Heart left ventricle (tissue), 16 donors: Measurements from ENCODE around the gene LMTK3. TPM values are rescaled to one million over a fixed set of nuclear protein-coding genes. Genes with fewer than 3 reads are reported as not detected.

ENCODE experiments used
- ATAC-seq, 4 donors: fragments of 200-7000 bp; cut with Tn5 transposase; one replicate each; pipeline ENCODE4 v1.9.1; 2020 to 2022; ENCODE audit warnings: moderate library complexity in 4 of 4, mild to moderate bottlenecking in 3 of 4, moderate number of reproducible peaks in 1 of 4
- DNase-seq, 5 donors: peaks; one replicate each; pipeline ENCODE4 v3.0.0-alpha.2; 2020
- H3K27ac ChIP-seq, 12 donors: fragments of 200-600 bp; sonication (generic) in 4 of 12; one replicate each; pipeline versions ENCODE4 v1.5.0 to v1.8.0; 2016 to 2022; ENCODE audit warnings: mild to moderate bottlenecking in 2 of 12
- H3K27me3 ChIP-seq, 9 donors: fragments of 200-600 bp; sonication (generic) in 2 of 9; one replicate each; pipeline versions ENCODE4 v1.5.1 to v1.8.0; 2016 to 2022; ENCODE audit warnings: mild to moderate bottlenecking in 3 of 9
- H3K36me3 ChIP-seq, 9 donors: fragments of 200-600 bp; sonication (generic) in 2 of 9; one replicate each; pipeline versions ENCODE4 v1.5.0 to v1.8.0; 2018 to 2022; ENCODE audit warnings: mild to moderate bottlenecking in 2 of 9
- H3K4me1 ChIP-seq, 12 donors: fragments of 200-600 bp; sonication (generic) in 4 of 12; one replicate each; pipeline versions ENCODE4 v1.5.0 to v1.8.0; 2016 to 2022; ENCODE audit warnings: mild to moderate bottlenecking in 3 of 12
- H3K4me3 ChIP-seq, 12 donors: fragments of 200-600 bp; sonication (generic) in 4 of 12; one replicate each; pipeline versions ENCODE4 v1.5.0 to v1.8.0; 2017 to 2022; ENCODE audit warnings: mild to moderate bottlenecking in 9 of 12, moderate library complexity in 4 of 12
- H3K9me3 ChIP-seq, 12 donors: fragments of 200-600 bp; sonication (generic) in 4 of 12; one replicate each; pipeline versions ENCODE4 v1.5.0 to v1.8.0; 2016 to 2022; ENCODE audit warnings: mild to moderate bottlenecking in 1 of 12
- CTCF ChIP-seq, 12 donors: fragments of 200-600 bp; sonication (generic) in 4 of 12; IDR thresholded peaks; one replicate each; pipeline versions ENCODE4 v1.5.0 to v1.8.0; 2018 to 2022; ENCODE audit warnings: antibody characterized with exemption in 12 of 12, mild to moderate bottlenecking in 5 of 12
- POLR2A ChIP-seq, 2 donors: fragments of 450-650 bp; IDR thresholded peaks; one replicate each; pipeline ENCODE4 v1.6.1; 2017; ENCODE audit warnings: antibody characterized with exemption in 2 of 2, mild to moderate bottlenecking in 2 of 2, moderate library complexity in 2 of 2
- WGBS, 4 donors: extraction: QIAGEN DNeasy Blood & Tissue Kit in 2 of 4; methylation state at CpG; one replicate each; pipeline versions ENCODE4 v1.1.5 to v1.1.7; 2013 to 2018; 5-methylcytosine and 5-hydroxymethylcytosine counted together
- intact Hi-C, 10 donors: fragments of 100-400 bp; cut with DNase I; formaldehyde crosslinking; loops; one replicate each; pipeline versions ENCODE4 v1.11.1 to v1.14.2; 2022
- polyA plus RNA-seq, 2 donors: library from polyadenylated mRNA; stranded (reverse); fragments of 200-250 nt; gene quantifications; one replicate each; pipeline ENCODE4 v1.2.3, GENCODE V29; 2013
- total RNA-seq, 9 donors: library from RNA; depleted of rRNA in 2 of 9; stranded (reverse); fragments of >200 nt in 2 of 9; fragmentation: NEBNext Ultra II Directional in 3 of 9; extraction: Animal tissue kit (Norgen Biotek cat#: 25700) in 3 of 9; gene quantifications; one replicate each; pipeline versions ENCODE4 v1.1.0 to v1.2.4, GENCODE V29; 2016 to 2023
- donor health status: ischemic (EF 13 %, LVEDD 7.1; RV severe dilation, severe dysfunction).
- donor health status: healthy with polysubstance abuse.
- donor health status: DM: no; HTN: yes; CAD: no.
- donor health status: DM: no; HTN: no; CAD: no.
- donor health status: ischemic (EF 25% LVEDD 6.9; RV normal size, moderate dysfunction).
- donor health status: ischemic (EF 25% LVEDD 5.7; RV mildly dilated, moderate dysfunction).
- donor health status: healthy.
- donor health status: DM: yes; HTN: yes; CAD: no.
- donor health status: ischemic (EF 35%, LVEDD 5.7; RV mildly dilated, moderate dysfunction).
- donor health status: nonischemic (EF 11% LVEDD 7.7; RV severe dilation, severe dysfunction).
- donor health status: DM: yes; HTN: yes; CAD: no.
- donor health status: PGD.
- donor health status: ischemic (EF 29% LVEDD 5.4; RV normal size, mild dysfunction).
- donor health status: nonischemic (EF 23%, LVEDD 6.1; RV moderate dilation, normal function).

Gene LMTK3
- total and polyA plus RNA-seq, 11 donors = 0.19 to 1.9 (median 1.3) TPM

GRCh38 chr19:48512504-48513288 is 1.1 kb upstream of the LMTK3 start:
- no peak for ATAC-seq
- peak overlapping the region in 4 of 12 donors; percentile 40 to 80 (median 62) for H3K4me3 ChIP-seq
- intact Hi-C loops = loop anchor here in 3 of 10 donors (5.0 kb wide), 1 partner anchor 70 kb away; no protein-coding TSS in a partner anchor
- DNase-seq = no peak
- no peaks in the 10 kb centered on the region for H3K9me3 ChIP-seq
- H3K27me3 ChIP-seq = peaks cover 0 to 42% (median 29%) of the 10 kb centered on the region in 9 donors
- H3K36me3 ChIP-seq = no peaks in the 10 kb centered on the region
- TF ChIP-seq POLR2A (IDR thresholded peaks at IDR 0.05) (no peak), CTCF (IDR thresholded peaks at IDR 0.05) (no peak)
- WGBS, 4 donors = 43 to 48% (median 45%) methylated on average over 19 of the region's 19 CpGs
- no peak overlapping the region for H3K27ac ChIP-seq
- H3K4me1 ChIP-seq = peaks cover 0 to 26% (median 3%) of the 10 kb centered on the region in 12 donors

GRCh38 chr19:48511321-48511731 is 309 bp downstream of the LMTK3 start:
- Histone ChIP-seq H3K4me1 (peaks cover 0 to 26% (median 3%) of the 10 kb centered on the region in 12 donors), H3K27me3 (peaks cover 0 to 42% (median 29%) of the 10 kb centered on the region in 9 donors), H3K27ac (no peak overlapping the region), H3K9me3 (no peaks in the 10 kb centered on the region), H3K36me3 (no peaks in the 10 kb centered on the region), H3K4me3 (peak overlapping the region in 8 of 12 donors; percentile 6 to 38 (median 26))
- TF ChIP-seq POLR2A (IDR thresholded peaks at IDR 0.05) (no peak), CTCF (IDR thresholded peaks at IDR 0.05) (no peak)
- intact Hi-C loops = loop anchor here in 3 of 10 donors (5.0 kb wide), 1 partner anchor 71 kb away; no protein-coding TSS in a partner anchor
- WGBS, 4 donors = 1 to 2% (median 2%) methylated on average over 27 to 32 of the region's 32 CpGs
- DNase-seq (no peak), ATAC-seq (no peak)

- intact Hi-C loops = loop anchor here in 3 of 10 donors (5.0 kb wide), 1 partner anchor 72 kb away; no protein-coding TSS in a partner anchor
- ATAC-seq (peak; percentile 68 to 84 (median 78)), DNase-seq (peak; percentile 60 to 79 (median 74))
- WGBS, 4 donors = 12 to 21% (median 13%) methylated on average over 16 to 24 of the region's 24 CpGs
- no peak overlapping the region for H3K27ac ChIP-seq
- peaks cover 0 to 42% (median 29%) of the 10 kb centered on the region in 9 donors for H3K27me3 ChIP-seq
- H3K36me3 ChIP-seq = no peaks in the 10 kb centered on the region
- H3K4me1 ChIP-seq = peaks cover 0 to 26% (median 3%) of the 10 kb centered on the region in 12 donors
- no peaks in the 10 kb centered on the region for H3K9me3 ChIP-seq
- peak overlapping the region in 9 of 12 donors; percentile 6 to 38 (median 29) for H3K4me3 ChIP-seq
- TF ChIP-seq CTCF (IDR thresholded peaks at IDR 0.05) (no peak), POLR2A (IDR thresholded peaks at IDR 0.05) (no peak)
Observed at GRCh38 chr19:48510421-48511268, 990 bp downstream of the LMTK3 start.
